ENCODE data around the gene PRKAG2. TPM values are rescaled to one million over a fixed set of nuclear protein-coding genes. Genes with fewer than 3 reads are reported as not detected.
A peak's percentile ranks its signal among the peaks of the same experiment; 100 is the strongest.

Gene PRKAG2
- total and polyA plus RNA-seq, 2 experiments from 2014 or later, result 17.0 to 19.5 TPM

DNA sequence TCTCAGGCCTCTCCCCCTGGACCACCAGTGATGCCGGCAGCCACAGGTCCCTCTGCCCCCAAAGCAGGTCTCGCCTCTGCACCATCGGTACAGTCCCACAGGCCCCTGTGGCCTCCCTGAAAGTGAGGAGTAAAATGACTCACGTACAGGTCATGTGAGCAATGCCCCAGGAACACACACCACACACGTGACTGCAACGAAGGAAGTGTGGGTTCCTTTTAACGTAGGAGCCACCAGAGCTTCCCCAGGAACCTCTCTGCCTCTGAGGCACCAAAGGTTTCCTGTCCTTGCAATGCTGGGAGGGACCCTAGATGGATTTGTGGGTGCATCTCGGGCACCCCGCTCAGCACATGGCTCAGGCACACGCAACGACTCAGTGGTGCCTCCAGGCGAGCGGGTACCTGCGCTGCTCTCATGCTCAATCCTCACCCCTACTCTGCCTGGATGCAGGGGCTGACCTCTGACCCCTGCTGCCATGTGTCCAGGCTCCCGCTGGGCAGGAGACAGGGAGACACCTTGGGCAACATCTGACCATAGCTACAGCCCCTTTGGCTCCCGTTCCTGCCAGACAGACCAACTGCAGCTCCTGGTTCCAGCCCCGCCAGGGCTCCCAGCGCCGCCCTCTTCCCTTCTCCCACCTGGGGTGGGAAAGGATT lies 120.7 kb downstream of the PRKAG2 start:
- H3K9me3 ChIP-seq (ENCODE audit: low read depth), result no peaks in the 10 kb centered on the region
- TF ChIP-seq EZH2phosphoT487 (IDR thresholded peaks at IDR 0.05; ENCODE audit: insufficient read depth, low read depth), result no peak
- no peak for TF ChIP-seq EZH2 (IDR thresholded peaks at IDR 0.05; ENCODE audit: insufficient read depth, poor library complexity, severe bottlenecking)
- no peak overlapping the region for H2AFZ ChIP-seq
- DNase-seq, result peak; percentile 62
- H3K36me3 ChIP-seq (ENCODE audit: low read depth), result no peaks in the 10 kb centered on the region
- no peak overlapping the region for H3K27ac ChIP-seq
- no peak overlapping the region for H3K4me3 ChIP-seq
- no peaks in the 10 kb centered on the region for H3K27me3 ChIP-seq (replicated peaks; ENCODE audit: insufficient read depth)
- H3K9me2 ChIP-seq (ENCODE audit: insufficient read depth), result no peaks in the 10 kb centered on the region
- WGBS, 2 experiments (ENCODE audit: low coverage in 1 of 2, low lambda C conversion rate in 2 of 2, missing lambda C conversion rate in 2 of 2), result 86% methylated on average over 17 to 19 of the region's 19 CpGs
- H3K79me2 ChIP-seq (ENCODE audit: insufficient read depth), result no peaks in the 10 kb centered on the region
- no peaks in the 10 kb centered on the region; the same call in 1 of the 2 replicates for H3F3A ChIP-seq (ENCODE audit: insufficient read depth)
- H4K20me1 ChIP-seq (ENCODE audit: insufficient read depth), result no peaks in the 10 kb centered on the region
- H3K4me1 ChIP-seq (ENCODE audit: insufficient read depth), result peaks cover 24% of the 10 kb centered on the region
- in situ Hi-C loops (cut with MboI), result loop anchor here (25.0 kb wide), 1 partner anchor 394 kb away; no protein-coding TSS in a partner anchor
- H3K4me2 ChIP-seq (ENCODE audit: unreplicated experiment), result no peak overlapping the region
- H3K9ac ChIP-seq, result no peak overlapping the region

DNA sequence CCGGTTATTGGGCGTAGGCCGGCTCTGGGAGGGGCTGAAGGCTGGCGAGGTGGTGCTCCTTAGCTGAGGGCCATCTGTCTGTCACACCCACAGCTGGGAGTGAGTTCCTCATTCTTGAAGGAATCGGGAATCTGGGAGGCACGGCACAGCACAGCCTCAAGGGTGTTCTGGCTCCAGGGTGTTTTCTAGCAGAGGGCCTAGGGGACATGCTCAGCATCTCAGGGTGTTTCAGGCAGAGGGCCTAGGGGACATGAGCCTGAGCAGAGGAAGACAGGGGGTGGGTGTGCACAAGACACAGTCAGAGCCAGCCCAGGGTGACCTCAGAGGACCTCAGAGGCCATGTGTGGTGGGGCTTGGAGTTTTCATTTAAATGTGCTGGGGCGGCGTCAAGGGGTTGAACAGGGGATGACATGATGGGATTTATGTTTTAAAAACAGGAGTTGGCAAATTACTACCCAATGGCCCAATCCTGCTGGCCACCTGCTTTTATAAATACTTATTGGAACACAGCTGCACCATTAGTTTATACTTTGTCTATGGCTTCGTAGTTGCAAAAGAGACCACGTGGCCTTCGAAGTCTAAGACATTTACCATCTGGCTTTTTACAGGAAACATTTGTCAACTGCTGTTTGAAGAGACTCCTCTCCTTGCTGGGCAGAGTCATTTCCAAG lies 121.6 kb downstream of the PRKAG2 start:
- Histone ChIP-seq H3K4me2 (ENCODE audit: unreplicated experiment) (no peak overlapping the region), H3K36me3 (ENCODE audit: low read depth) (no peaks in the 10 kb centered on the region), H3K27ac (no peak overlapping the region), H3K4me1 (ENCODE audit: insufficient read depth) (peaks cover 24% of the 10 kb centered on the region), H3K79me2 (ENCODE audit: insufficient read depth) (no peaks in the 10 kb centered on the region), H3F3A (ENCODE audit: insufficient read depth) (no peaks in the 10 kb centered on the region; the same call in 1 of the 2 replicates), H3K9me3 (ENCODE audit: low read depth) (no peaks in the 10 kb centered on the region), H3K9me2 (ENCODE audit: insufficient read depth) (no peaks in the 10 kb centered on the region), H3K27me3 (replicated peaks; ENCODE audit: insufficient read depth) (no peaks in the 10 kb centered on the region), H4K20me1 (ENCODE audit: insufficient read depth) (no peaks in the 10 kb centered on the region), H3K9ac (no peak overlapping the region), H2AFZ (no peak overlapping the region), H3K4me3 (no peak overlapping the region)
- DNase-seq, result peak; percentile 36
- in situ Hi-C loops (cut with MboI), result loop anchor here (25.0 kb wide), 1 partner anchor 393 kb away; no protein-coding TSS in a partner anchor
- TF ChIP-seq EZH2phosphoT487 (IDR thresholded peaks at IDR 0.05; ENCODE audit: insufficient read depth, low read depth) (no peak), EZH2 (IDR thresholded peaks at IDR 0.05; ENCODE audit: insufficient read depth, poor library complexity, severe bottlenecking) (no peak)
- 41 to 42% methylated on average over 11 of the region's 11 CpGs for WGBS, 2 experiments (ENCODE audit: low coverage in 1 of 2, low lambda C conversion rate in 2 of 2, missing lambda C conversion rate in 2 of 2)

DNA sequence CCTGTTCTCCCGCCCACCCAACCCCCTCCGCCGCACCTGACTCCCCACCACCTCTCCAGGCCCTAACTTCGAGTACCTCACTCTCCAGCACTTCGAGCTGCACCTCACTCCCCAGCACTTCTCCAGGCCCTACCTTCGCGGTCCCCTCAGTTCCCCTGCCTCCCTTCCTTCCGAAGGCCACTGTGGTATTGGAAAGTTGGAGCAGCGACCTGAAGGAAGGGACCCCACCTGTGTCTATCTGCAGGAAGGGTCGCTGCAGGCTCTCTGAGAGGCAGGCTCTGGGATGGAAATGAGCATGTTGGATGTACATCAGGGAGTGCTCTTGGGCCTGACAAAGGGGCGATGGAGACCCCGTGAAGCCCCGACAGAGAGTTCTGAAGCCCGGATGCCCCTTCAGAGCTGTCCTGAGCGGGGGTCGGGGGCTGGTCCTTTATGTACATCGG lies 122.2 kb downstream of the PRKAG2 start:
- 37 to 41% methylated on average over 16 to 17 of the region's 17 CpGs for WGBS, 2 experiments (ENCODE audit: low coverage in 1 of 2, low lambda C conversion rate in 2 of 2, missing lambda C conversion rate in 2 of 2)
- peaks cover 24% of the 10 kb centered on the region for H3K4me1 ChIP-seq (ENCODE audit: insufficient read depth)
- in situ Hi-C loops (cut with MboI), result loop anchor here (25.0 kb wide), 1 partner anchor 392 kb away; no protein-coding TSS in a partner anchor

DNA sequence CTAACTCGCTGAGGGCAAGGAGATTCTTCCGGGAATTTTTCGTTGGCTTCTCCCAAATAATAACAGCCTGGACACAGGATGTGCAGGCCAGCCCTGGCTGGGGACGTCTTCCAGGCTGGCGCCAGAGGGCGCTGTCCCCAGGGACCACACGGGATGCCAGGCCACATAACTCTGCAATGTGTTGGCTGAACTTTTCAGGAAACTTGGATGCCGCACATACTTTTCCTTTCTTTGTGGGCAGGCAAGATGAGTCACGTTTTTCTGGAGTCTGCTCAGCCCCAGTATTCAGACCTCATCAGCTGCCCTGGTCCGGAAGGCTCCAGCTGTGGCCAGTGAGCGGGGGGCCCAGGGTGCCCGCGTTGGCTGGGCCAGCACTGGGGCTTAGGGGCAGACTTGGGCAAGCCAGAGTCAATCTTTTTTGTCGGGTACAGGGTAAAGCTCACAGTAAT lies 122.7 kb downstream of the PRKAG2 start:
- in situ Hi-C loops (cut with MboI), result loop anchor here (25.0 kb wide), 1 partner anchor 392 kb away; no protein-coding TSS in a partner anchor
- H2AFZ ChIP-seq, result peak overlapping the region; percentile 45
- 1 to 2% methylated on average over 14 of the region's 14 CpGs for WGBS, 2 experiments (ENCODE audit: low coverage in 1 of 2, low lambda C conversion rate in 2 of 2, missing lambda C conversion rate in 2 of 2)

More for the DNA sequence above, 122.2 kb downstream of the PRKAG2 start:
- TF ChIP-seq EZH2 (IDR thresholded peaks at IDR 0.05; ENCODE audit: insufficient read depth, poor library complexity, severe bottlenecking) (no peak), EZH2phosphoT487 (IDR thresholded peaks at IDR 0.05; ENCODE audit: insufficient read depth, low read depth) (no peak)
- Histone ChIP-seq H4K20me1 (ENCODE audit: insufficient read depth) (no peaks in the 10 kb centered on the region), H3K9me2 (ENCODE audit: insufficient read depth) (no peaks in the 10 kb centered on the region), H3K9me3 (ENCODE audit: low read depth) (no peaks in the 10 kb centered on the region), H3K4me3 (no peak overlapping the region), H3K79me2 (ENCODE audit: insufficient read depth) (no peaks in the 10 kb centered on the region), H3K27me3 (replicated peaks; ENCODE audit: insufficient read depth) (no peaks in the 10 kb centered on the region), H2AFZ (no peak overlapping the region), H3K27ac (no peak overlapping the region), H3K9ac (no peak overlapping the region), H3F3A (ENCODE audit: insufficient read depth) (no peaks in the 10 kb centered on the region; the same call in 1 of the 2 replicates), H3K4me2 (ENCODE audit: unreplicated experiment) (no peak overlapping the region), H3K36me3 (ENCODE audit: low read depth) (no peaks in the 10 kb centered on the region)
- no peak for DNase-seq

More for the DNA sequence above, 122.7 kb downstream of the PRKAG2 start:
- peak; percentile 99 for DNase-seq
- no peak for TF ChIP-seq EZH2 (IDR thresholded peaks at IDR 0.05; ENCODE audit: insufficient read depth, poor library complexity, severe bottlenecking)
- TF ChIP-seq EZH2phosphoT487 (IDR thresholded peaks at IDR 0.05; ENCODE audit: insufficient read depth, low read depth), result 0 out of 2 replicates have a peak, but pooled peaks have one; percentile 65
- H3K4me1 ChIP-seq (ENCODE audit: insufficient read depth), result peaks cover 24% of the 10 kb centered on the region
- no peaks in the 10 kb centered on the region for H3K9me2 ChIP-seq (ENCODE audit: insufficient read depth)
- H3K4me2 ChIP-seq (ENCODE audit: unreplicated experiment), result no peak overlapping the region
- H3K9ac ChIP-seq, result peak overlapping the region; percentile 52
- no peaks in the 10 kb centered on the region; the same call in 1 of the 2 replicates for H3F3A ChIP-seq (ENCODE audit: insufficient read depth)
- H3K9me3 ChIP-seq (ENCODE audit: low read depth), result no peaks in the 10 kb centered on the region
- H4K20me1 ChIP-seq (ENCODE audit: insufficient read depth), result no peaks in the 10 kb centered on the region
- no peaks in the 10 kb centered on the region for H3K79me2 ChIP-seq (ENCODE audit: insufficient read depth)
- no peaks in the 10 kb centered on the region for H3K27me3 ChIP-seq (replicated peaks; ENCODE audit: insufficient read depth)
- no peak overlapping the region for H3K4me3 ChIP-seq
- H3K36me3 ChIP-seq (ENCODE audit: low read depth), result no peaks in the 10 kb centered on the region
- peak overlapping the region; percentile 59 for H3K27ac ChIP-seq
